Measurements from ENCODE around the gene KRT17. TPM values are rescaled to one million over a fixed set of nuclear protein-coding genes. Genes with fewer than 3 reads are reported as not detected.
"Not testable (repeated sequence)": the region's sequence is repeated elsewhere in the genome, so short reads cannot be mapped to it uniquely, and the experiment has no call there.

The KRT17 gene
- total and polyA plus RNA-seq, 12 donors = 0.07 TPM; not detected in 11

DNA sequence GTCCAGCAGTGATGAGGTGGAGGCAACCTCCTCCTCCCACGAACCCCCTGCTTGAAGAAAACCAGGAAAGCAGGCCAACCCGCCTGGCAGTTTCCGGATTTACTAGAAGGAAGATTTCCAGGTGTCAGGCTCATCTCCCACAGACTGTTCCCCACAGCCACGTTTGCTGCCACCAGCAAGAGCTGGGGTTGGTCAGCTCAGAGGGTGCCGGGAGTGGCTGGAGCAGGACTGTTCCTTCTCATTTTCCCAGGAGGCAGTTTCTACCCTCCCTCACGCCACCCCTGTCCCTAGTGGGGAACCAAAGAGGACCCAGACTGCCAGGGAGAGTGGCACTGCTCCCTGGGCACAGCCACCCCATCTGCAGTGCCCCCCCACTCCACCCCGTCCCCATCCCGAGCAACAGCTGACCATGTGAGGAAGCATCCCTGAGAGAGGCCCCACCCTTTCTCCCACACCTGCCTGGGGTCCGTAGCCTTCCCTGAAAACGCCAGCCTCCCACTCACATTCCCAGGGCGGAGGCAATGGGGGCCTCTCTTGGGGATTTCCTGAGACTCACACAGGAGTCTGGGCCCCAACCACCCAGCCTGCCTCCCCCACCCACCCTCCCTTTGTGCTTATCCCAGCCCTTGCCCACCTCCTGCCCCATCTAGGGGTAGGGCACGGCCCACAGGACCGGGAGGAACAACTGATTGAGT lies 5.9 kb downstream of the KRT17 start:
- no peak overlapping the region for H3K27ac ChIP-seq
- intact Hi-C loops (cut with DNase I) = no loop called here
- H3K27me3 ChIP-seq = peaks cover 0 to 49% (median 37%) of the 10 kb centered on the region in 7 donors
- 62 to 67% methylated on average over 13 of the region's 13 CpGs for WGBS, 2 donors
- H3K4me3 ChIP-seq = no peak overlapping the region
- H3K4me1 ChIP-seq = no peaks in the 10 kb centered on the region
- H3K36me3 ChIP-seq = no peaks in the 10 kb centered on the region
- H3K9me3 ChIP-seq = no peaks in the 10 kb centered on the region
- no peak for DNase-seq
- TF ChIP-seq, protein P1, sequence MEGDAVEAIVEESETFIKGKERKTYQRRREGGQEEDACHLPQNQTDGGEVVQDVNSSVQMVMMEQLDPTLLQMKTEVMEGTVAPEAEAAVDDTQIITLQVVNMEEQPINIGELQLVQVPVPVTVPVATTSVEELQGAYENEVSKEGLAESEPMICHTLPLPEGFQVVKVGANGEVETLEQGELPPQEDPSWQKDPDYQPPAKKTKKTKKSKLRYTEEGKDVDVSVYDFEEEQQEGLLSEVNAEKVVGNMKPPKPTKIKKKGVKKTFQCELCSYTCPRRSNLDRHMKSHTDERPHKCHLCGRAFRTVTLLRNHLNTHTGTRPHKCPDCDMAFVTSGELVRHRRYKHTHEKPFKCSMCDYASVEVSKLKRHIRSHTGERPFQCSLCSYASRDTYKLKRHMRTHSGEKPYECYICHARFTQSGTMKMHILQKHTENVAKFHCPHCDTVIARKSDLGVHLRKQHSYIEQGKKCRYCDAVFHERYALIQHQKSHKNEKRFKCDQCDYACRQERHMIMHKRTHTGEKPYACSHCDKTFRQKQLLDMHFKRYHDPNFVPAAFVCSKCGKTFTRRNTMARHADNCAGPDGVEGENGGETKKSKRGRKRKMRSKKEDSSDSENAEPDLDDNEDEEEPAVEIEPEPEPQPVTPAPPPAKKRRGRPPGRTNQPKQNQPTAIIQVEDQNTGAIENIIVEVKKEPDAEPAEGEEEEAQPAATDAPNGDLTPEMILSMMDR (IDR thresholded peaks at IDR 0.05) = no peak
- ATAC-seq = no peak

DNA sequence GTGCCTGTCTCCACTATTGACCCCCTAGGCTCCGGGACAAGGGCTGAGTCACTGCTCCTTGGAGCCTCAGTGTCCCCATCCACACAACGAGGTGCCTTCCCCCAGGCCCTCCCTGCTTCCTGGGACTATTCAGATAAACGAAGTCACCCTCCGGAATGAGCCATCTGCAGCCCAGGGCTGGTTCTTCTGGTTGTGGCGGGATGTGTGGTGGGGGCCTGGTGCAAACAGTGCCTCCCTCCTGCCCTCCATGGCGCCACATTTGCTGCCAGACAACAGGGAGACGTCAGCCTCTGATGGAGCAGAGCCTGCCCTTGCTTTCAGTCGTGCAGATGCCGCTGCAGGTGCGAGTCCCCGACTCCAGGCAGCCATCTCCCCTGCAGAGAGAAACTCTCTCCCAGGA lies 6.7 kb downstream of the KRT17 start:
- 62% methylated on average over 11 of the region's 11 CpGs for WGBS, 2 donors
- DNase-seq (no peak), ATAC-seq (no peak)
- Histone ChIP-seq H3K27me3 (peaks cover 0 to 49% (median 37%) of the 10 kb centered on the region in 7 donors), H3K4me1 (no peaks in the 10 kb centered on the region), H3K27ac (no peak overlapping the region), H3K9me3 (no peaks in the 10 kb centered on the region), H3K36me3 (no peaks in the 10 kb centered on the region), H3K4me3 (no peak overlapping the region)
- TF ChIP-seq, protein P1 (IDR thresholded peaks at IDR 0.05) = no peak
- intact Hi-C loops (cut with DNase I) = no loop called here

DNA sequence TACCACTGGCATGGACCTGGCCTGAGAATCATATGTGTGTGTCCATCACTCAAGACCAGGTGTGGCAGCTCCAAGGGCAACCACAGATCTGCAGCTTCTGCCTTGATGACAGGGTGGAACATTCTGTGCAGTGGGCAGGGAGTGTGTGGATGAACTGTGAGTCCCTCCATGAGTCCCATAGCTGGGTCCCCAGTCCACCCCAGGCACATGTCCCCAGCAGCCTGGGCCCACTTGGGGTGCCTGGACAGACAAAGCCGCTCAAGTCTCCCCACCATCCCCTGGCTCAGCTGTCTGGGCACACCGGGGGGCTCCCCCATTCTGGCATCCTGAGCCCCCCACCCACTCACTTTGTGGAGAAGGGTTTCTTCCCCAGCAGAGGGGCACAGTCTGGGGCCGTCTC lies 7.2 kb downstream of the KRT17 start:
- intact Hi-C loops (cut with DNase I) = no loop called here
- no peak overlapping the region for H3K4me3 ChIP-seq
- peaks cover 0 to 51% (median 37%) of the 10 kb centered on the region in 7 donors for H3K27me3 ChIP-seq
- ATAC-seq (no peak), DNase-seq (no peak)
- H3K9me3 ChIP-seq = no peaks in the 10 kb centered on the region
- no peaks in the 10 kb centered on the region for H3K4me1 ChIP-seq
- WGBS, 2 donors = 88 to 90% methylated on average over 3 of the region's 3 CpGs
- no peak overlapping the region for H3K27ac ChIP-seq
- H3K36me3 ChIP-seq = no peaks in the 10 kb centered on the region
- TF ChIP-seq, protein P1 (IDR thresholded peaks at IDR 0.05) = no peak

DNA sequence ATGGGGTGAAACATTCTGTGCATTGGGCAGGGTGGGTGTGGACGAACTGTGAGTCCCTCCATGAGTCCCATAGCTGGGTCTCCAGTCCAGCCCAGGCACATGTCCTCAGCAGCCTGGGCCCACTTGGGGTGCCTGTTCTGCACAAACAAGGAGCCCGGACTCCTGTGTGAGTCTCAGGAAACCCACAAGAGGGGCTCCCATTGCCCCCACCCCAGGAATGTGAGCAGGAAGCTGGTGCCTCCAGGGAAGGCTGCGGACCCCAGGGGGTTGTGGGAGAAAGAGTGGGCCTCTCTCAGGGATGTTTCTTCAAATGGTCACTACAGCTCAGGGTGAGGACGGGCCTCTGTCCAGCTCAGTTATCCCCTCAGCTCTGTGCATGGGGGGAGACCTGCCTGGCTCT lies 7.9 kb downstream of the KRT17 start:
- ATAC-seq; H3K27ac ChIP-seq; H3K4me3 ChIP-seq; H3K36me3 ChIP-seq; intact Hi-C loops (cut with DNase I); DNase-seq; H3K4me1 ChIP-seq; H3K9me3 ChIP-seq: not testable (repeated sequence)
- 63 to 77% methylated on average over 4 of the region's 4 CpGs for WGBS, 2 donors
- H3K27me3 ChIP-seq = peaks cover 0 to 57% (median 37%) of the 10 kb centered on the region in 7 donors

DNA sequence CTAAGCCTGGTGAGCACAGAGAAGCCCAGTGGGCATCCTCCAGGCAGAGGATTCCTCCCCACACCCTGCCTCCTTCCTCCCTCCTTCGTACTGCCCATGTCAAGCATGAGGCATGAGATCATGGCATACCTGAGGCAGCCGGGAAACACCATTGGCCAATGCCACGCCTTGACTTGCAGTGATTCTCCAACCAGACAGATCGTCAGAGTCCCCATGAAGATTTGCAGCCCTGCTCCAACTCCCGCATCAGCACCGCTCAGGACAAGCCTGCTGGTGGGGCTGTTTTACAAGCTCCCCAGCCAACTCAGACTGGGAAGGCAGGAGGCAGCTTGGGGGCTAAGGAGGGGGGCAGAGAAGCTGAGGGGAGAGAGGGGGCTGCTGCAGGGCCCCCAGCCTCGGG lies 8.9 kb downstream of the KRT17 start:
- WGBS, 2 donors = 33 to 34% methylated on average over 7 of the region's 7 CpGs
- no peak for DNase-seq
- Histone ChIP-seq H3K27ac (no peak overlapping the region), H3K4me3 (no peak overlapping the region), H3K36me3 (no peaks in the 10 kb centered on the region), H3K4me1 (no peaks in the 10 kb centered on the region), H3K9me3 (no peaks in the 10 kb centered on the region), H3K27me3 (peaks cover 0 to 66% (median 43%) of the 10 kb centered on the region in 7 donors)
- ATAC-seq = no peak
- TF ChIP-seq, protein P1 (IDR thresholded peaks at IDR 0.05) = no peak
- intact Hi-C loops (cut with DNase I) = no loop called here

DNA sequence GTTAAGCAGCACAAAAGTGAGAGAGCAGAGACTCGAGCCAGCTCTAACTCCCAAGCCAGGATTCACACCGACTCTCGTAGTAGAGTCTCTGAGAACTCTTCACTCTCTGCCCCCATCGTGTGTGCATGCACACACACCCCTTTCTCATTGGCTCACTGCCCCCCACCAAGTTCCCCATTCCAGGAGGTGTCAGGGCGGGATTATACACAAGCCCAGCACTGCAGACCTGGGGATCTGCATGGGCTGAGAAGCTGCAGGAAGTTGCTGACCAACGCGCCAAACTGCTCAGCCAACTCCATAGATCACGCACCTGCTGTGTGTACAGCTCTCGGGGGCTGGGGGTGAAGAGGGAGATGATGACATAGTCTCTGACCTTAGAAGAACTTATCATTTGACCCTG lies 9.6 kb downstream of the KRT17 start:
- intact Hi-C loops (cut with DNase I); H3K4me1 ChIP-seq; H3K4me3 ChIP-seq; H3K27ac ChIP-seq; DNase-seq; ATAC-seq; H3K36me3 ChIP-seq; H3K9me3 ChIP-seq: not testable (repeated sequence)
- WGBS, 2 donors = 40 to 48% methylated on average over 9 of the region's 9 CpGs
- peaks cover 0 to 73% (median 43%) of the 10 kb centered on the region in 7 donors for H3K27me3 ChIP-seq

All from heart right ventricle (tissue), 16 donors.